GM12878 (cell line): ENCODE data around the gene MYO7B.

Experiments used
- CEBPB ChIP-seq, 2 experiments: fragments of 150-350 bp in 1 of 2; IDR thresholded peaks; 2 replicates each; pipeline ENCODE4 v1.6.1; 2012 to 2014; ENCODE audit warnings: low read depth in 2 of 2, low read length in 2 of 2, borderline replicate concordance in 1 of 2, inconsistent platforms in 1 of 2
- CTCF ChIP-seq, 3 experiments: IDR thresholded peaks in 2 of 3; conservative IDR thresholded peaks in 1 of 3; 2 replicates each; pipeline ENCODE4 v1.5.1; 2011; ENCODE audit warnings: low read depth in 3 of 3, low read length in 3 of 3, mild to moderate bottlenecking in 3 of 3, control low read depth in 2 of 3, moderate library complexity in 2 of 3, inconsistent platforms in 1 of 3, mixed read lengths in 1 of 3; ENCODE audit not compliant: control insufficient read depth in 2 of 3, insufficient read depth in 1 of 3; ENCODE audit errors: extremely low read depth in 1 of 3
- EED ChIP-seq: sonication (generic); IDR thresholded peaks from 2 replicates; pipeline ENCODE4 v1.6.1; 2016; ENCODE audit warnings: antibody characterized with exemption, low read depth
- NFXL1 ChIP-seq: fragments of 450-650 bp; IDR thresholded peaks from 2 replicates; pipeline ENCODE4 v1.6.1; 2017; ENCODE audit warnings: antibody characterized with exemption, mild to moderate bottlenecking, borderline replicate concordance
- POLR2A ChIP-seq: IDR thresholded peaks from 2 replicates; pipeline ENCODE4 v1.6.1; 2011; ENCODE audit warnings: low read depth, mild to moderate bottlenecking, low read length

DNA sequence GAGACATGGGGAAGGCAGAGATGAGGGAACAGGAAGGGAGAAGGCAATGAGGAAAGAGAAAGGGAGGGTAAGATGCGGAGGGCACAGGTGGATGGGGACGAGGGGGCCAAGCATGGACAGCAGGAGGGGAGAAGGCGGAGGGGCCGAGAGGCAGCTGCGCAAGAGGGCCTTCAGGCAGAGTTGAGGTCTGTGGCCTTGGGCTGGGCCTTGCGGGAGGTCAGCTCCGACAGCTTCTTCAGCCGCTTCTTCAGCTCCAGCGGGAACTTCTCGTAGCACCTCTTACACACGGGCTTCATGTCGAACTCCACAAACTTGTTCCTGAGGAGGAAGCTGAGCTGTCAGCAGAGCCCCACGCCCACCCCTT lies 103.6 kb downstream of the MYO7B start:
- TF ChIP-seq CEBPB (IDR thresholded peaks at IDR 0.05; ENCODE audit: borderline replicate concordance in 1 of 2, low read depth in 2 of 2, low read length in 2 of 2) (no peak), EED (no peak), POLR2A (no peak), NFXL1 (no peak), CTCF (IDR thresholded peaks at IDR 0.05 in 2 of 3, conservative IDR thresholded peaks at IDR 0.05 in 1 of 3; ENCODE audit: control insufficient read depth in 2 of 3, extremely low read depth in 1 of 3, insufficient read depth in 1 of 3, low read depth in 3 of 3, low read length in 3 of 3) (no peak)
